ENCODE data around the gene PHF12.
A peak's percentile ranks its signal among the peaks of the same experiment; 100 is the strongest.

Gene PHF12

GRCh38 chr17:28942925-28943324 lies 8.4 kb downstream of the PHF12 start:
- TF ChIP-seq GATA2 (IDR thresholded peaks at IDR 0.05; ENCODE audit: low read depth, low read length) = no peak
- no peak for TF ChIP-seq GATA3 (IDR thresholded peaks at IDR 0.05; ENCODE audit: low read depth, low read length)

- TF ChIP-seq GATA3 (IDR thresholded peaks at IDR 0.05; ENCODE audit: low read depth, low read length) (no peak), GATA2 (IDR thresholded peaks at IDR 0.05; ENCODE audit: low read depth, low read length) (no peak)
Observed at GRCh38 chr17:28941251-28941650, 10.1 kb downstream of the PHF12 start.

DNA sequence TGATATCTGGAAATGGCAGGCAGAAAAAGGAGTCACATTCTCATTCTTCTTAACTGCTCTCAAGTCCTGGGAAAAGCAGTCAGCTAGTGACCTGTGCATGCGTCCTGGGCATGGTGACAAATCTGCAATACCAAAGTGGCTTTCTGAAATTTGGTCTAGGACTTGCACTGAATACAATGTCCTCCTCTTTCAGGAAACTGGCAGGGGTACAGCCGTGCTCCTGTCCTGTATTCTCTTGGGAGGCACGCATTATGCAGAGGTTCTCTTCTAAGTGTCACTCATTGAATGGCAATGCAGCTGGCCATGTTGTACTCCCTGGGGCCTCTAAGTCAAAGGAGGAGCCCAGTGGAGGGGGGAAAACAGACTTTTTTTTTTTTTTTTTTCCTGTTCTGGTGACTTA lies 10.6 kb downstream of the PHF12 start:
- TF ChIP-seq GATA2 (IDR thresholded peaks at IDR 0.05; ENCODE audit: low read depth, low read length) (no peak), GATA3 (IDR thresholded peaks at IDR 0.05; ENCODE audit: low read depth, low read length) (no peak)

DNA sequence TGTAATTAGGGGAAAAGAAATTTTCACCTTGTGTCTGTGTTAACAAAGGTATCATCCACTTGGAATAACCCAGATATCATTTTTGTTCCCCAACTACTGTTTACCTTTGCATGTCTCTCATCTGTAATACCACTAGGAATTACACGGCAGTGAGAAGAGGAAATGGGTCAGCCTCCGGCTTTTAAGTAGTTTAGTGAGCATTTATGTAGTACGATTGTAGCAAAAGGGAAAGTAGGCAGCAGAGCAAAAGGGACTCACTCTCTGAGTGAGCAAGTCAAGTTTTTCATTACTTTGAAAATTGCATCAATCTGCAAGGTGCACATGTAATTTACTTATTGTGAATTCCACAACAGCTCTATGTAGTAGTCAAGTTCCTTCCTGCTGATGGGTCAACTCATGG lies 11.2 kb downstream of the PHF12 start:
- TF ChIP-seq GATA3 (IDR thresholded peaks at IDR 0.05; ENCODE audit: low read depth, low read length) = no peak
- TF ChIP-seq GATA2 (IDR thresholded peaks at IDR 0.05; ENCODE audit: low read depth, low read length) = no peak

- TF ChIP-seq GATA3 (IDR thresholded peaks at IDR 0.05; ENCODE audit: low read depth, low read length) (no peak), GATA2 (IDR thresholded peaks at IDR 0.05; ENCODE audit: low read depth, low read length) (no peak)
Observed at GRCh38 chr17:28938552-28938951, 12.8 kb downstream of the PHF12 start.

DNA sequence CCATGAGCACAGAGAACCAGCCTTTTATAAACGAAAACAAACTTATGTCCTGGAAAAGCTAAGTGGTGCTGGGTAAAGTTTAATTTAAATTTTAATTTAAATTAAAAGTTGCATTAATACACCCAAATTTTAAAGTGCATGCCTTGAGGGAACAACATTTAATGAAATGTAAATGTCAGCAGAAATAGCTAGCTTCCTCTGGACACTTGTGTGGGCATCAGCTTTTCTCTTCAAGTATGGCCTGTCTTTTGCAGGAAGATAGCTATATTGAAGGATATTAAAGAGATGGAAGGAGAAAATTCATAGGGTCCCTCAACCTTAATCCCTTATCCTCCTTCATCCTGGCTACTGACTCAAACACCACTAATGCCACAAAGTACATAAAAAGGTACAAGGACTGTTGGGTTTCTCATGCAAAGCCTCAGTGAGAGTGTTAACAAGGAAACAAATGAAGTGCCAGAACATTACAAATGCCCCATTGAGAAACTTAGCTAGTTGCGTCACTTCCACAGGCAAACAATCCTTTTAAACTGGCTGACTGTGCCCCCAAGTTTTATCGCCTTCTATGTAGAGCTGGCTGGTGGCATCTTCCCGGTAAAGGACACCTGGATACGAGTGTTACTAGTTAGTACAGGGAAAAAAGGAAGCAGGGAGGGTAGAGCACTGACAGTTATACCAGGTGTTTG lies 14.1 kb downstream of the PHF12 start:
- TF ChIP-seq GATA2 (IDR thresholded peaks at IDR 0.05; ENCODE audit: low read depth, low read length) (no peak), GATA3 (IDR thresholded peaks at IDR 0.05; ENCODE audit: low read depth, low read length) (no peak)

- TF ChIP-seq GATA2 (IDR thresholded peaks at IDR 0.05; ENCODE audit: low read depth, low read length) (no peak), GATA3 (IDR thresholded peaks at IDR 0.05; ENCODE audit: low read depth, low read length) (no peak)
Observed at GRCh38 chr17:28935744-28936460, 15.4 kb downstream of the PHF12 start.

DNA sequence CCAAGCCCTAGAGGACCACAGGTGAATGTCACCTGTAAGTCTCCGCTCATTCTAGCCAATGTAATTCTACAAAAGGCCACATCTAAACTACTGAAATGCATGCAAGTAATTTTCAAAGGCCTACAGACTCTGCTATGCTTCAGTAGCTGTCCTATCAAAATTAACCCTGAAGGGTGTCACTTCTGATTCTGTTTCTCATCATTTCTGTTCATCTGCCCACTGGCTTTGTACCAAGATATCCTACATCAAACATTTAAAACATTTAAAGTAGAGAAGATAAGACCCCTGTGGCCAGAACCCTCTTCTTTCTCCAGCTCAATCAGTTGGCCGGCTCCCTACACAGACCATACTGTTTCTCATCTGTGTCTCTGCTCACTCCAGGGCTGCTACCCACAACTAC lies 21.5 kb downstream of the PHF12 start:
- TF ChIP-seq GATA3 (IDR thresholded peaks at IDR 0.05; ENCODE audit: low read depth, low read length) (no peak), GATA2 (IDR thresholded peaks at IDR 0.05; ENCODE audit: low read depth, low read length) (peak; percentile 22; the same call in 1 of the 2 replicates)

DNA sequence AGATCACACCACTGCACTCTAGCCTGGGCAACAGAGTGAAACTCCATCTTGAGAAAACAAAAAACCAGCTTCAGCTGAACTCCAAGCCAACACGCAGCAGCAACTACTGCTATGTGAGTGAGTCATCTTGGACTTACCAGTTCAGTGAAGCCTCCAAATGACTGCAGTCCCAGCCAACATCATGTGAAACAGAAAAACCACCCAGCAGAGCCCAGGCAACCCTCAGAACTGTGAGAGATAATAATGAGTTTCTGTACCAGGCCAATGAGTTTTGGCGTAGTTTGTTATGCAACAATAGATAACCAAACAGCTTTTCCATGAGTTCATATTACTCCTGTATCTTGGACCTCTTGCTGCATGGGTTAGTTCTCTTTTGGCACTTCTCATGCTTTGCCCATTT lies 23.3 kb downstream of the PHF12 start:
- TF ChIP-seq GATA3 (IDR thresholded peaks at IDR 0.05; ENCODE audit: low read depth, low read length) (no peak), GATA2 (IDR thresholded peaks at IDR 0.05; ENCODE audit: low read depth, low read length) (no peak)

DNA sequence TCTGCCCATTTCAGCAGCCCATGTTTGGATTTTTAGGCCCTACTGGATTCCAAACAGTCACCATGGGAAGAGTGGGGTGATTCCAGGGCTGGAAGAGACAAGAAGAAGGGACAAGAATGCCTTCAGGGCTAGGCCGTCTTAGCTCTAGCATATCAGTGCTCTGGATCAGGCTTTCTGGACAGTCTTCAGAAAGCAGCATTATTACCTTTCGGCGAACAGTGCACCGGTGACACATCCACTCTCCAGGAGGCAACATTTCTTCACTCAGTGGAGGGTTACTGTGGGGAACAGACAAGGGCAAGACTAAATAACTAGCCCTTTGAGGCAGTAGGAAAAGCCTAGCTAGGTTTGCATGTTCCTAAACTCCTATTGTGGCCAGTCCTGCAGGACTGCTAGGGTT lies 24.5 kb downstream of the PHF12 start:
- TF ChIP-seq GATA2 (IDR thresholded peaks at IDR 0.05; ENCODE audit: low read depth, low read length) (no peak), GATA3 (IDR thresholded peaks at IDR 0.05; ENCODE audit: low read depth, low read length) (no peak)

- TF ChIP-seq GATA3 (IDR thresholded peaks at IDR 0.05; ENCODE audit: low read depth, low read length) = no peak
- no peak for TF ChIP-seq GATA2 (IDR thresholded peaks at IDR 0.05; ENCODE audit: low read depth, low read length)
Observed at GRCh38 chr17:28926366-28926765, 25.0 kb downstream of the PHF12 start.

DNA sequence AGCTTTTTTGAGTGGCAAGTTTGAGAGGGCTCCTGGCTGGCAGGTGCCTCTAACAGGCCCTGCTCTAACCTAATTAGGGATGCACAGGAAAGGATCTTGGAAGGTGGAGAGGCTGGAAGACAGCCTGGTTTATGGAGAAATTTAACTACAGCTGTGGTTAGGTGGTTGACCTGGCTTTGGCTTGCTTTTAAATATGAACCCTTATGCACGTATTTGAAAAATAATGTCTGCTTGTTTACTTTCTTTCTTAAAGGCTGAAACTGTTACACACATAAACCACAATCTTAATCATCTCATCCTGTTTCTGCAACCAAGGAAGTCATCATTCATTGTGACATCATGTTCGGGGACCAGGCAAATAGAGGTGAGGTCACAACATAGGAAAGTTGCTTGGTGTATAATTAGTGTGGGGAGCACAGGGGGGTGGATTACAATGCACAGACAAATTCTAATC lies 25.4 kb downstream of the PHF12 start:
- TF ChIP-seq GATA2 (IDR thresholded peaks at IDR 0.05; ENCODE audit: low read depth, low read length) (no peak), GATA3 (IDR thresholded peaks at IDR 0.05; ENCODE audit: low read depth, low read length) (no peak)

DNA sequence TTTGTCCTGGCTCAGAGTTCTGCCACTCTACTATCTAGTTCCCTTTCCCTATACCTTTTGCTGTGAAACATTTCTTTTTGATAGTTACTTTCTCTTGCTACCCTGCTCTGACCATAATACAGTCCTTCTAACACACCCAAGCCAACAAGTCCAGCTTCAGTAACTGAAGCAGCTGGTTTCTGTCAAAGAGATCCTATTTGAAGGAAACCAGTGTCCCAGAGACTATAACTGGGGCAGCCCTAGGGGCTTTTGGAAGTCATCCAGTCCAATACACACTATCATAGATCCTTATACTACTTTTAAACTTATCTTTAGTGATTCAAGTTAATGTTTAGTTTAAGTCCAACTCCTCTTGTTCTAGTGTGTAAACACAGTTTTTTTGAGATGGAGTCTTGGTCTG lies 31.1 kb downstream of the PHF12 start:
- TF ChIP-seq GATA3 (IDR thresholded peaks at IDR 0.05; ENCODE audit: low read depth, low read length) = no peak
- no peak for TF ChIP-seq GATA2 (IDR thresholded peaks at IDR 0.05; ENCODE audit: low read depth, low read length)

GRCh38 chr17:28918295-28918694 lies 33.0 kb downstream of the PHF12 start:
- TF ChIP-seq GATA2 (IDR thresholded peaks at IDR 0.05; ENCODE audit: low read depth, low read length) (no peak), GATA3 (IDR thresholded peaks at IDR 0.05; ENCODE audit: low read depth, low read length) (no peak)

- TF ChIP-seq GATA2 (IDR thresholded peaks at IDR 0.05; ENCODE audit: low read depth, low read length) (no peak), GATA3 (IDR thresholded peaks at IDR 0.05; ENCODE audit: low read depth, low read length) (no peak)
Observed at GRCh38 chr17:28917465-28917864, 33.9 kb downstream of the PHF12 start.

Data from SH-SY5Y (cell line).